PC-3 (cell line): ENCODE data around the gene TRIM24.

Source experiments
- EZH2 ChIP-seq: fragments of 300-600 bp; sonication (generic); IDR thresholded peaks from one replicate; pipeline ENCODE4 v1.6.1; 2017; ENCODE audit warnings: antibody characterized with exemption, mild to moderate bottlenecking, low read length; ENCODE audit not compliant: unreplicated experiment
- EZH2phosphoT487 ChIP-seq: fragments of 300-600 bp; sonication (generic); IDR thresholded peaks from 2 replicates; pipeline ENCODE4 v1.6.1; 2018; ENCODE audit warnings: mild to moderate bottlenecking, antibody characterized with exemption, low read length, borderline replicate concordance
- TF ChIP-seq, protein P1 (sequence below): fragments of 300-600 bp; sonication (generic); conservative IDR thresholded peaks from 2 replicates; pipeline ENCODE4 v1.5.1; 2017; ENCODE audit warnings: antibody characterized with exemption, low read depth, mild to moderate bottlenecking, low read length

DNA sequence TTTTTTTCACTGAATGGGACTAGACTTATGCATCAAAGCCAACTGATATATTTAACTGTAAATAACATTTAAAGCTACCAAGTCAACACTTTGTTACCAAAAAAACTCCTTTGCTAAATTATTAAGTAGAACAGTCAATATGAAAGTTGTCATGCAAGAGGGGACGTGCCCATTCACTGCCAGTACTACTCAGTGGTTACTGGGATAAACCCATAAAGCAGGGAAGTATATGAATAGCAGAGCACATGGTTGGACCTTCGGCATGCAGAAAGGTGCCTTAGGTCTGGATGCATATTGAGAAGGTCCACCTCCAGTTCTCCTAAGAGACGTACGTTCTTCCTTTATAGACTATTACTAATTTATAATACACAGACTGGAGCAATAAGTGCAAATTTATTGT, 121.0 kb downstream of the TRIM24 start:
- TF ChIP-seq EZH2 (no peak), EZH2phosphoT487 (no peak)
- TF ChIP-seq, protein P1, sequence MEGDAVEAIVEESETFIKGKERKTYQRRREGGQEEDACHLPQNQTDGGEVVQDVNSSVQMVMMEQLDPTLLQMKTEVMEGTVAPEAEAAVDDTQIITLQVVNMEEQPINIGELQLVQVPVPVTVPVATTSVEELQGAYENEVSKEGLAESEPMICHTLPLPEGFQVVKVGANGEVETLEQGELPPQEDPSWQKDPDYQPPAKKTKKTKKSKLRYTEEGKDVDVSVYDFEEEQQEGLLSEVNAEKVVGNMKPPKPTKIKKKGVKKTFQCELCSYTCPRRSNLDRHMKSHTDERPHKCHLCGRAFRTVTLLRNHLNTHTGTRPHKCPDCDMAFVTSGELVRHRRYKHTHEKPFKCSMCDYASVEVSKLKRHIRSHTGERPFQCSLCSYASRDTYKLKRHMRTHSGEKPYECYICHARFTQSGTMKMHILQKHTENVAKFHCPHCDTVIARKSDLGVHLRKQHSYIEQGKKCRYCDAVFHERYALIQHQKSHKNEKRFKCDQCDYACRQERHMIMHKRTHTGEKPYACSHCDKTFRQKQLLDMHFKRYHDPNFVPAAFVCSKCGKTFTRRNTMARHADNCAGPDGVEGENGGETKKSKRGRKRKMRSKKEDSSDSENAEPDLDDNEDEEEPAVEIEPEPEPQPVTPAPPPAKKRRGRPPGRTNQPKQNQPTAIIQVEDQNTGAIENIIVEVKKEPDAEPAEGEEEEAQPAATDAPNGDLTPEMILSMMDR: no peak
